GM23248 (cell line): ENCODE measurements around the gene SPDYA. TPM values are rescaled to one million over a fixed set of nuclear protein-coding genes. Genes with fewer than 3 reads are reported as not detected.

ENCODE experiments used
- DNase-seq: peaks from one replicate; pipeline ENCODE4 v3.0.0-alpha.2; 2015
- H2AFZ ChIP-seq: fragments of 200-600 bp; sonication (generic); 2 replicates; pipeline ENCODE4 v1.6.1; 2016; ENCODE audit warnings: antibody characterized with exemption
- H3F3A ChIP-seq: fragments of 200-600 bp; sonication (generic); 2 replicates; pipeline ENCODE4 v1.6.1; 2016; ENCODE audit warnings: mild to moderate bottlenecking, antibody characterized with exemption, mixed run types; ENCODE audit not compliant: insufficient read depth
- H3K27ac ChIP-seq: fragments of 200-600 bp; sonication (generic); 2 replicates; pipeline ENCODE4 v1.5.1; 2016; ENCODE audit warnings: mild to moderate bottlenecking
- H3K27me3 ChIP-seq: fragments of 200-600 bp; sonication (generic); replicated peaks from 2 replicates; pipeline ENCODE4 v1.6.1; 2016; ENCODE audit warnings: mild to moderate bottlenecking; ENCODE audit not compliant: insufficient read depth
- H3K36me3 ChIP-seq: fragments of 200-600 bp; sonication (generic); 2 replicates; pipeline ENCODE4 v1.6.1; 2016; ENCODE audit warnings: low read depth, mild to moderate bottlenecking
- H3K4me1 ChIP-seq: fragments of 200-600 bp; sonication (generic); 2 replicates; pipeline ENCODE4 v1.6.1; 2016; ENCODE audit warnings: mild to moderate bottlenecking; ENCODE audit not compliant: insufficient read depth
- H3K4me2 ChIP-seq: fragments of 200-600 bp; sonication (generic); one replicate; pipeline ENCODE4 v1.6.1; 2016; ENCODE audit warnings: mild to moderate bottlenecking; ENCODE audit not compliant: unreplicated experiment
- H3K4me3 ChIP-seq: fragments of 200-600 bp; sonication (generic); 2 replicates; pipeline ENCODE4 v1.5.1; 2016; ENCODE audit warnings: mild to moderate bottlenecking
- H3K79me2 ChIP-seq: fragments of 200-600 bp; sonication (generic); 2 replicates; pipeline ENCODE4 v1.6.1; 2016; ENCODE audit warnings: mild to moderate bottlenecking; ENCODE audit not compliant: insufficient read depth
- H3K9ac ChIP-seq: fragments of 200-600 bp; sonication (generic); 2 replicates; pipeline ENCODE4 v1.6.1; 2016; ENCODE audit warnings: mild to moderate bottlenecking
- H3K9me2 ChIP-seq: fragments of 200-600 bp; sonication (generic); 2 replicates; pipeline ENCODE4 v1.6.1; 2016; ENCODE audit warnings: mixed run types, mild to moderate bottlenecking, moderate library complexity; ENCODE audit not compliant: insufficient read depth
- H3K9me3 ChIP-seq: fragments of 200-600 bp; sonication (generic); one replicate; pipeline ENCODE4 v1.6.1; 2017; ENCODE audit warnings: low read depth
- H4K20me1 ChIP-seq: fragments of 200-600 bp; sonication (generic); 2 replicates; pipeline ENCODE4 v1.6.0; 2016; ENCODE audit not compliant: insufficient read depth
- EZH2 ChIP-seq: fragments of 200-600 bp; sonication (generic); IDR thresholded peaks from 2 replicates; pipeline ENCODE4 v1.6.1; 2018; ENCODE audit warnings: antibody characterized with exemption, mild to moderate bottlenecking; ENCODE audit not compliant: insufficient read depth, poor library complexity, severe bottlenecking
- EZH2phosphoT487 ChIP-seq: fragments of 200-600 bp; sonication (generic); IDR thresholded peaks from 2 replicates; pipeline ENCODE4 v1.6.1; 2018; ENCODE audit warnings: antibody characterized with exemption, moderate library complexity, mild to moderate bottlenecking, low read depth; ENCODE audit not compliant: insufficient read depth
- WGBS, 2 experiments: methylation state at CpG; one replicate each; pipeline ENCODE4 v1.1.6; 2015 to 2017; ENCODE audit warnings: low lambda C conversion rate in 2 of 2, low coverage in 1 of 2; ENCODE audit errors: missing lambda C conversion rate in 2 of 2; 5-methylcytosine and 5-hydroxymethylcytosine counted together
- in situ Hi-C: fragments of 300-500 bp; cut with MboI; formaldehyde crosslinking; loops from 2 replicates; pipeline ENCODE4 v1.15.0; 2020
- polyA plus RNA-seq: library from polyadenylated mRNA; unstranded; fragments of >200 nt; fragmentation: Nextera tagmentation; extraction: Ambion mirVana; gene quantifications from 2 replicates; pipeline ENCODE4 v1.2.1, GENCODE V29; 2016
- total RNA-seq: library from RNA; depleted of rRNA; stranded (reverse); fragments of >200 nt; shearing (Covaris generic); gene quantifications from 2 replicates; pipeline ENCODE4 v1.2.3, GENCODE V29; 2014; rRNA removed

SPDYA gene
- total and polyA plus RNA-seq, 2 experiments from 2014 or later = 1.2 TPM; not detected in 1

DNA sequence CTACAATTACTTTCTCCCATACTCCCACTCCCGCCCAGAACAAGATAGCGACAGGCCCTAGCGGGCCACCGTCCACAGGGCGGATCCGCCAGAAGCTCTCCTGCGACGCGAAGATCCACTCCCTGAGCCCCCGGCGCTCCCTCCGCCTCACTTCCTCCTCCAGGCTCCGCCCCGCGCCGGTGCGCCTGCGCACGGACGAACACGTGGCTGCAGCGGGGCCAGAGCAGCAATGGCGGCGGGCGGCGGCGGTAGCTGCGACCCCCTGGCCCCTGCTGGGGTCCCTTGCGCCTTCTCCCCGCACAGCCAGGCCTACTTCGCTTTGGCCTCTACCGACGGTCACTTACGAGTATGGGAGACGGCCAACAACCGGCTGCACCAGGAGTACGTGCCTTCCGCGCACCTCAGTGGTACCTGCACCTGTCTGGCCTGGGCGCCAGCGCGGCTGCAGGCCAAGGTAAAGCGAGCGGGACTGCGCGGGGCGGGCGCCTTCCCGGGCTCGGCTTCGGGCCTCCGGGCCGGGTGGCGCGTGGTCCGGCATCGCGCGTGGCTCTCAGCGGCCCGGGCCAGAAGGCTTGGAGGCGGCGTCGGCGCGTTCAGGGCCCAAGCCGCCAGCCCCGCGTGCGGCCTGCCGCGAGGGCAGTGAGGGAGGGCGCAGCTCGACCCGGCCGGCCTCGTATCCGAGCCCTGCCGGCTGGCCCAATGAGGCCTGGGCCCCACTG lies 84.0 kb downstream of the SPDYA start, which contains the start of gene WDR43:
Gene WDR43, plus strand, starts transcription at position 198 of the 719 bp plus-strand sequence. Its CDS starts 32 bp downstream, at position 230.
- H3K27me3 ChIP-seq = no peaks in the 10 kb centered on the region
- peak; percentile 99 for DNase-seq
- H3K4me3 ChIP-seq = peak within 1 kb of the TSS; percentile 96
- peak within 1 kb of the TSS; percentile 81 for H3K27ac ChIP-seq
- no peaks in the 10 kb centered on the region for H3K9me2 ChIP-seq
- peak within 1 kb of the TSS; percentile 98 for H3K9ac ChIP-seq
- H3K4me1 ChIP-seq = peaks cover 40% of the 10 kb centered on the region
- H3K36me3 ChIP-seq = no peaks in the 10 kb centered on the region
- H4K20me1 ChIP-seq = peaks cover 25% of the 10 kb centered on the region; the same call in 1 of the 2 replicates
- WGBS, 2 experiments = 0% methylated on average over 67 to 72 of the region's 79 CpGs
- TF ChIP-seq EZH2phosphoT487 (no peak), EZH2 (no peak)
- H3K4me2 ChIP-seq = peak within 1 kb of the TSS; percentile 97
- peaks cover 52% of the 10 kb centered on the region for H3K79me2 ChIP-seq
- in situ Hi-C loops = no loop called here
- peak within 1 kb of the TSS; percentile 83 for H2AFZ ChIP-seq
- H3K9me3 ChIP-seq = no peaks in the 10 kb centered on the region
- peaks cover 29% of the 10 kb centered on the region for H3F3A ChIP-seq

- Histone ChIP-seq H3K9me3 (no peaks in the 10 kb centered on the region), H3K36me3 (no peaks in the 10 kb centered on the region), H3K27ac (peak overlapping the region; percentile 81), H3K4me2 (peak overlapping the region; percentile 97), H3F3A (peaks cover 29% of the 10 kb centered on the region), H2AFZ (peak overlapping the region; percentile 83), H3K4me1 (peaks cover 41% of the 10 kb centered on the region), H3K4me3 (peak overlapping the region; percentile 96), H3K9me2 (no peaks in the 10 kb centered on the region), H4K20me1 (peaks cover 27% of the 10 kb centered on the region; the same call in 1 of the 2 replicates), H3K27me3 (no peaks in the 10 kb centered on the region), H3K79me2 (peaks cover 59% of the 10 kb centered on the region), H3K9ac (peak overlapping the region; percentile 98)
- peak; percentile 71 for DNase-seq
- TF ChIP-seq EZH2 (no peak), EZH2phosphoT487 (no peak)
- in situ Hi-C loops = no loop called here
- 1 to 2% methylated on average over 17 to 19 of the region's 19 CpGs for WGBS, 2 experiments
Observed at GRCh38 chr2:28895189-28895893, 84.7 kb downstream of the SPDYA start.

GRCh38 chr2:28896906-28897305 lies 86.3 kb downstream of the SPDYA start:
- Histone ChIP-seq H3F3A (peaks cover 34% of the 10 kb centered on the region), H3K4me3 (peak overlapping the region; percentile 96), H3K4me1 (peaks cover 47% of the 10 kb centered on the region), H3K27ac (peak overlapping the region; percentile 81), H3K27me3 (no peaks in the 10 kb centered on the region), H4K20me1 (peaks cover 35% of the 10 kb centered on the region; the same call in 1 of the 2 replicates), H3K4me2 (peak overlapping the region; percentile 97), H3K9me2 (no peaks in the 10 kb centered on the region), H3K9me3 (no peaks in the 10 kb centered on the region), H3K36me3 (no peaks in the 10 kb centered on the region), H3K79me2 (peaks cover 74% of the 10 kb centered on the region), H2AFZ (no peak overlapping the region), H3K9ac (no peak overlapping the region)
- WGBS, 2 experiments = 0 to 3% methylated on average over 2 of the region's 2 CpGs
- no peak for TF ChIP-seq EZH2
- no peak for TF ChIP-seq EZH2phosphoT487
- in situ Hi-C loops = no loop called here
- peak; percentile 91 for DNase-seq

- Histone ChIP-seq H3K27ac (no peak overlapping the region), H3F3A (peaks cover 36% of the 10 kb centered on the region), H3K36me3 (peaks cover 9% of the 10 kb centered on the region), H2AFZ (no peak overlapping the region), H3K9ac (no peak overlapping the region), H3K79me2 (peaks cover 86% of the 10 kb centered on the region), H4K20me1 (peaks cover 42% of the 10 kb centered on the region; the same call in 1 of the 2 replicates), H3K4me1 (peaks cover 47% of the 10 kb centered on the region), H3K4me2 (peak overlapping the region; percentile 20), H3K4me3 (no peak overlapping the region), H3K9me2 (no peaks in the 10 kb centered on the region), H3K27me3 (no peaks in the 10 kb centered on the region), H3K9me3 (no peaks in the 10 kb centered on the region)
- DNase-seq = no peak
- TF ChIP-seq EZH2phosphoT487 = no peak
- no peak for TF ChIP-seq EZH2
- in situ Hi-C loops = no loop called here
- WGBS, 2 experiments = 16 to 28% methylated on average over 1 of the region's 1 CpG
Observed at GRCh38 chr2:28898048-28898447, 87.4 kb downstream of the SPDYA start.

Other genes with a start within 250 kb of the SPDYA start
- 119 and 127 TPM in 2 replicates for gene PPP1CB, start 59.0 kb upstream of the SPDYA start, total RNA-seq
- gene PPP1CB, start 59.0 kb upstream of the SPDYA start, polyA plus RNA-seq = 122 and 125 TPM in 2 replicates
- gene TRMT61B, start 59.5 kb downstream of the SPDYA start, total RNA-seq = 11.0 and 13.6 TPM in 2 replicates
- 21.1 and 21.8 TPM in 2 replicates for gene TRMT61B, start 59.5 kb downstream of the SPDYA start, polyA plus RNA-seq
- gene WDR43, start 83.8 kb downstream of the SPDYA start, total RNA-seq = 68.9 and 71.8 TPM in 2 replicates
- 28.5 and 31.3 TPM in 2 replicates for gene WDR43, start 83.8 kb downstream of the SPDYA start, polyA plus RNA-seq
- gene TOGARAM2, start 170.5 kb downstream of the SPDYA start, total RNA-seq = not detected in 2 replicates
- gene TOGARAM2, start 170.5 kb downstream of the SPDYA start, polyA plus RNA-seq = 0.03 TPM in 1 of 2 replicates, not detected in the other